Gastroesophageal sphincter (tissue), 4 donors: Measurements from ENCODE around the gene BSG. TPM values are rescaled to one million over a fixed set of nuclear protein-coding genes. Genes with fewer than 3 reads are reported as not detected.

Experiments
- ATAC-seq: fragments of 150-250 bp; one replicate; pipeline ENCODE4 v1.9.1; 2016; ENCODE audit warnings: mild to moderate bottlenecking, moderate library complexity
- H3K27ac ChIP-seq, 4 donors: fragments of 200-600 bp; sonication (generic) in 3 of 4; 1 replicate in 3 of 4; 2 replicates in 1 of 4; pipeline ENCODE4 v1.5.1; 2016 to 2019
- H3K27me3 ChIP-seq: fragments of 200-600 bp; sonication (generic); one replicate; pipeline ENCODE4 v1.5.1; 2019
- H3K36me3 ChIP-seq, 2 donors: fragments of 200-600 bp; sonication (generic); one replicate each; pipeline ENCODE4 v1.5.1; 2019; ENCODE audit warnings: control low read depth in 1 of 2
- H3K4me1 ChIP-seq, 3 donors: fragments of 200-600 bp; sonication (generic); 1 replicate in 2 of 3; 2 replicates in 1 of 3; pipeline ENCODE4 v1.5.1; 2016 to 2019; ENCODE audit warnings: control low read depth in 2 of 3
- H3K4me3 ChIP-seq, 2 donors: fragments of 200-600 bp; sonication (generic); one replicate each; pipeline ENCODE4 v1.5.1; 2019; ENCODE audit warnings: mild to moderate bottlenecking in 1 of 2, moderate library complexity in 1 of 2
- H3K9me3 ChIP-seq, 3 donors: fragments of 200-600 bp; sonication (generic); one replicate each; pipeline ENCODE4 v1.5.1; 2017 to 2019; ENCODE audit warnings: control low read depth in 2 of 3
- CTCF ChIP-seq, 4 experiments: fragments of 200-600 bp in 2 of 4; fragments of 450-650 bp in 2 of 4; sonication (generic) in 1 of 4; IDR thresholded peaks; one replicate each; pipeline ENCODE4 v1.5.1; 2017 to 2019; ENCODE audit warnings: antibody characterized with exemption in 4 of 4, mild to moderate bottlenecking in 2 of 4, moderate library complexity in 2 of 4
- EP300 ChIP-seq: sonication (generic); formaldehyde crosslinking; IDR thresholded peaks from one replicate; pipeline ENCODE4 v1.6.1; 2017; ENCODE audit warnings: antibody characterized with exemption, mild to moderate bottlenecking
- POLR2A ChIP-seq, 2 donors: fragments of 450-650 bp; IDR thresholded peaks; one replicate each; pipeline ENCODE4 v1.6.1; 2017; ENCODE audit warnings: antibody characterized with exemption in 2 of 2, mild to moderate bottlenecking in 2 of 2, moderate library complexity in 1 of 2
- POLR2AphosphoS5 ChIP-seq: sonication (generic); formaldehyde crosslinking; IDR thresholded peaks from one replicate; pipeline ENCODE4 v1.6.1; 2017; ENCODE audit warnings: antibody characterized with exemption
- WGBS, 2 donors: methylation state at CpG; one replicate each; pipeline ENCODE4 v1.1.5; 2018; ENCODE audit warnings: low coverage in 1 of 2; 5-methylcytosine and 5-hydroxymethylcytosine counted together
- total RNA-seq, 4 donors: library from RNA; depleted of rRNA; stranded (reverse); fragments of >200 nt; gene quantifications; one replicate each; pipeline ENCODE4 v1.1.0, GENCODE V29; 2016

Gene BSG
- total RNA-seq, 4 donors from 2014 or later = 347 to 450 (median 384) TPM

DNA sequence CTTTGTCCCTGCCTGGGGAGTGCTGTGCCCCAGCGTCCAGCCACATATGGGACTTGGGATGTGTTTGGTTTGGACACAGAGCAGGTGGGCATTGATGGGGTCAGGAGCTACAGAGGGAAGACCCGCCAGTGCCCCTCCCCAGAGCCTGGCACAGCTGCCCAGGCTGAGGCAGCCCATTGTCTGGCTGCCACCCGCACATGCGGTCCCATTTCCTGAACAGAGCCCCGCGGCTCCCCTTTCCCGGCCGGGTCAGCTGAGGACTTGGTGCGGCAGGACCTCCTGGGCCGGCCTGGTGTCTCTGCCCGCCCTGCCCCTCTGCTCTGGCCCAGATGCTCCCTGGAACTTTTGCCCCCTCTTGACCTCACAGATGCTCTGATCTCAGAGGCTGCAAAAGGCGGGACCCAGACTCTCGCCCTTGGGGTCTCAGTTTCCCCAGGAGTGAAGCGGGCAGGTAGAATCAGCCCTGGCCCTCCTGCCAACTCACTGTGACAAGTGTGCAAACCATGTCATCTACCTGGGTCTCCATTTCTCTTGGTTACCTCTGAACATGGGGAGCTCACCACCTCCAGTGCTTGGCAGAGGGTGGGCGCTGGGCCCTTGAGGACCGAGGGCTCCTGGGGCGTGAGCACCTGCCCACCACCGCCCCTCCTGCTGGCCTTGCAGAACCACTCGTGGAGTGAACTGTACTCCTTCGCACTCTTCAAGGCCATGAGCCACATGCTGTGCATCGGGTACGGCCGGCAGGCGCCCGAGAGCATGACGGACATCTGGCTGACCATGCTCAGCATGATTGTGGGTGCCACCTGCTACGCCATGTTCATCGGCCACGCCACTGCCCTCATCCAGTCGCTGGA, 35.1 kb downstream of the BSG start:
- Histone ChIP-seq H3K4me1 (peaks cover 0 to 19% (median 4%) of the 10 kb centered on the region in 3 donors), H3K27me3 (peaks cover 18% of the 10 kb centered on the region), H3K36me3 (no peaks in the 10 kb centered on the region), H3K9me3 (no peaks in the 10 kb centered on the region), H3K4me3 (no peak overlapping the region), H3K27ac (no peak overlapping the region)
- 100% methylated on average over 1 of the region's 30 CpGs; no CpG with 5 or more reads in 1 of the 2 donors for WGBS, 2 donors
- TF ChIP-seq EP300 (no peak), POLR2A (IDR thresholded peaks at IDR 0.05) (no peak), CTCF (IDR thresholded peaks at IDR 0.05) (no peak), POLR2AphosphoS5 (no peak)
- no peak for ATAC-seq

DNA sequence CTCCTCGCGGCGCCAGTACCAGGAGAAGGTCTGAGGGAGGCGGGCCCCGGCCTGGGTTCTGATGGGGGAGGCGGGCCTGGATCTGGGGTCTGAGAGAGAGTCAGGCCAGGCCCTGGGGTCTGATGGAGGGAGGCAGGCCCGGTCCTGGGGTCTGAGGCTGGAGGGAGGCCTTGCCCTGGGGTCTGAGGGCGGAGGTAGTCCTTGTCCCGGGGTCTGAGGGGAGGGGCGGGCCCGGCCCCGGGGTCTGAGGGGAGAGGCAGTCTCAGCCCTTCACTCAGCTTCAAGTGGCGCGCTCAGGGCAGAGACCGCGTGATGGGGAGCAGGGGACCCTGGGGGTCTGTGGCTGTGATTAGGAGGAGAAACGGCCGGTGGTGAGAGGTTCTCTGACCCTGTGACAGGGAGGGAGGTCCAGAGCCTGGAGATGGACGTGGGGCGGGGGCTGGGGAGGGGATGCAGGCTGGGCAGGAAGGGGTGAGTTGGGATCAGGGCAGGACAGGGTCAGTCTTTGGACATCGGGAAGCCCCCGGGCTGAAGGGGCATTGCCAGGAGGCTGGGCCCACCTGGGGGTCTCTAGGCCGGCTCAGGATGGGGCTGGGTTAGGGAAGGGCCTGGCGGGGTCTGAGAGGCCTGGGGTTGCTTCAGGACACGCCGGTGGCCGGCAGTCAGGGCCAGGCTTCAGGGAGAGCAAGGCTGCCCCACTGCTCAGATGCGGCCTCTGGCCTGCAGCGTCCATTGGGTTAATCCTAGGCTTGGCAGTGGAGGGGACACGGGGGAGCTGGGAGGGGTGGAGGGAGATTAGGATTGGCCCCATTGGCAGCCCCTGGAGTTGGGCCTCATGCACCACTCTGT, 36.0 kb downstream of the BSG start:
- H3K36me3 ChIP-seq = no peaks in the 10 kb centered on the region
- peaks cover 0 to 19% (median 4%) of the 10 kb centered on the region in 3 donors for H3K4me1 ChIP-seq
- H3K4me3 ChIP-seq = no peak overlapping the region
- TF ChIP-seq POLR2AphosphoS5 (no peak), CTCF (IDR thresholded peaks at IDR 0.05) (no peak), EP300 (no peak), POLR2A (IDR thresholded peaks at IDR 0.05) (no peak)
- peak; percentile 18 for ATAC-seq
- H3K27me3 ChIP-seq = peaks cover 13% of the 10 kb centered on the region
- WGBS, 2 donors = 50 to 60% methylated on average over 1 to 7 of the region's 30 CpGs
- no peaks in the 10 kb centered on the region for H3K9me3 ChIP-seq
- no peak overlapping the region for H3K27ac ChIP-seq

DNA sequence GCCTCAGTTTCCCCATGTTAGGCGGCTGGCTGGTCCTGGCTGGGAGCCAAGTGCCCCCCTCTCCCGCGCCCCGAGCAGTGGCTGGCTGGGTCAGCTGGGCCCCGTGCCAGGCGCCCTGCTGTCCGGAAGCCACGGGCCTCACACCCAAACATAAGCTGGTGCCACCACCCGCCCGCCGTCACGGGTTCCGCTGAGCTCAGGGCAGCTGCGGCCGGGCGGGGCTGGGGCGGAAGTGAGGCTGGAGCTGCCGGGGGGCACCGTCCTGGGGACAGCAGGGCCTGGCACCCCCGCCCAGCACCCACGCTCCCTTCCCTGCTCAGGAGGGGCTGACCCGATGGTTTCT, 36.6 kb downstream of the BSG start:
- WGBS, 2 donors = no CpG with 5 or more reads among the region's 22 CpGs

DNA sequence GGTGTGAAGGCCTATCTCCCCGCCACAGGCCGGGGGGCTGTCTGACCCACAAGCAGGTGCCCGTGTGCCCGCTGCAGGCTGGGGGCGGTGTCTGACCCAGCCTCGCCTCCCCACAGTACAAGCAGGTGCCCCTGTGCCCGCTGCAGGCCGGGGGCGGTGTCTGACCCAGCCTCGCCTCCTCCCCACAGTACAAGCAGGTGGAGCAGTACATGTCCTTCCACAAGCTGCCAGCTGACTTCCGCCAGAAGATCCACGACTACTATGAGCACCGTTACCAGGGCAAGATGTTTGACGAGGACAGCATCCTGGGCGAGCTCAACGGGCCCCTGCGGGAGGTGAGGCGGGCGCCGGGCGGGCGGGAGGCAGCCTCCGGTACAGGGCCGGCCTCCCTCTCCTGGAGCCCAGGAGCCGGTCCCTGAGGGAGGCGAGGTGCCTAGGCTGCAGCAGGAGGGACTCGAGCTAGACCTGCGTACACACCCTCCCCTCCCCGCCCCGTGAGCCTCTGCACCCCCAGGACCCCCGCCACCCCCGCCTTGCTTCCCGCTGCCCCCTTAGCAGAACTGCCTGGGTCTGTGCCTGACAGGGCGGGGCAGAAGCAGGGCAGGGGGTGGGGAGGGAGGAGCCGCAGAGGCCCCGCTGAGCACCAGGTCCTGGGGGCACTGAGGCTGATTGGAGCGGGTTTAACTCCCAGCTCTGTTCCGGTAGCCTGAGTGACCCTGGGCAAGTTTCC, 37.8 kb downstream of the BSG start:
- Histone ChIP-seq H3K27ac (peak overlapping the region in 2 of 4 donors; percentile 35 to 59), H3K27me3 (peaks cover 18% of the 10 kb centered on the region), H3K9me3 (no peaks in the 10 kb centered on the region), H3K36me3 (no peaks in the 10 kb centered on the region), H3K4me1 (peaks cover 0 to 19% (median 4%) of the 10 kb centered on the region in 3 donors), H3K4me3 (peak overlapping the region in 1 of 2 donors; percentile 38)
- peak; percentile 10 for ATAC-seq
- no peak for TF ChIP-seq POLR2A (IDR thresholded peaks at IDR 0.05)
- no peak for TF ChIP-seq EP300
- TF ChIP-seq CTCF (IDR thresholded peaks at IDR 0.05) = no peak
- no peak for TF ChIP-seq POLR2AphosphoS5
- WGBS, 2 donors = no CpG with 5 or more reads among the region's 38 CpGs

More for the DNA sequence above, 36.6 kb downstream of the BSG start:
- Histone ChIP-seq H3K36me3 (no peaks in the 10 kb centered on the region), H3K27me3 (peaks cover 16% of the 10 kb centered on the region), H3K4me1 (peaks cover 0 to 19% (median 4%) of the 10 kb centered on the region in 3 donors), H3K4me3 (no peak overlapping the region), H3K9me3 (no peaks in the 10 kb centered on the region), H3K27ac (peak overlapping the region in 1 of 4 donors; percentile 37)
- ATAC-seq = no peak
- TF ChIP-seq CTCF (IDR thresholded peaks at IDR 0.05) = no peak
- TF ChIP-seq EP300 = no peak
- no peak for TF ChIP-seq POLR2AphosphoS5
- TF ChIP-seq POLR2A (IDR thresholded peaks at IDR 0.05) = no peak
